HG03159 (cell line): ENCODE data around the gene TCTN1.
A peak's percentile ranks its signal among the peaks of the same experiment; 100 is the strongest.

Source experiments
- ATAC-seq: cut with Tn5 transposase; IDR thresholded peaks from one replicate; pipeline ENCODE4 v1.9.1; 2021; ENCODE audit warnings: mild to moderate bottlenecking, moderate library complexity; ENCODE audit not compliant: unreplicated experiment

The TCTN1 gene

DNA sequence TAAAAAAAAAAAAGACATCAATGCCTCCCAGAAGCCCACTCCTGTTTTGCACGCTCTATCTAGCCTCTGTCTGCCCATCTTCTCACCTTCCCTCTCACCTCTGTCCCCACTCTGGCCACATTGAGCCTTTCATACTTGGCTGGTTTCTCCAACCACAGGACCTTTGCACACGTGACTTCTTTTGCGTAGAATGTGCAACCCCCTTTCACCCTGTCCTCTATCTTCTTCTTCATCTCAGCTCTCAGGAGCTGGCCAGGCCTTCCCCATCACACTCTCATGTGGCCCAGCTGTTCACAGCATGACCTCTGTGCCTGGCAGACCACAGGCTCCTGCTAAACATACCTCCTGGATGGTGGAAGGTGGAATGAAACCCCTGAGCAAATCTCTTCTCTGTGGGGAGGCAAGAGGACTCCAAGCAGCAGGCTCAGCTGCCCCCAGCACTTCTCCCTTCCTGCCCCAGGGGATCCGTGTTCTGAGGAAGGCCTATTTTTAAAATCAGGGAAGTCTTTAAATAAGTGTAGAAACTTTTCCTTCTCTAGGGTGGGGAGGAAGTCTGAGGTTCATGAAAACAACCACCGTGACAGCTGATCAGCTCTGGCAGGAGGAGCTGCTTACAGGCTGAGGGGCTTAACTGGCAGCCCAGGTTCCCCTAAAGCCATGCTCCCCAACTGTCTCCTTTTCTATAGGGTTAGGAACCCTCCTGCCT, 63.4 kb downstream of the TCTN1 start:
- ATAC-seq, result peak; percentile 69

DNA sequence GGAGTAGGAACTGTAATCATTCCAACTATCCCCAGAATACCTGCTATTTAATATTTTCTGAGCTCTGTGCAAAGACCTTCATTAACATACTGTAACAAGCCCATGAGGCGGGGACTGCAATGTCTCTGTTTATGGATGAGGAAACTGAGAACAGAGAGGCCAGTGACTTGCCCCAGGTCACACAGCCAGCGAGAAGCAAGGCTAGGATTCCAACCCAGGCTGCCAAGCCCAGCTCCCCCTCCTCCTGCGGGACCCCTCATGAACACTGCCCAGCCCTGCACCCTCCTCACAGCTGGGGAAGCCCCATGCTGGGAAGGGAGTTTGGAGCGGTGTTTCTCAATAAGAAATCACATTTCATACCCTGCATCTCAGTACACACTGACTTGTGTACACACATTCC, 64.1 kb downstream of the TCTN1 start:
- ATAC-seq, result peak; percentile 10

- ATAC-seq, result no peak
Observed at GRCh38 chr12:110679201-110679600, 65.3 kb downstream of the TCTN1 start.

- ATAC-seq, result no peak
Observed at GRCh38 chr12:110680032-110680431, 66.1 kb downstream of the TCTN1 start.

GRCh38 chr12:110683888-110684287, 70.0 kb downstream of the TCTN1 start:
- ATAC-seq, result no peak

DNA sequence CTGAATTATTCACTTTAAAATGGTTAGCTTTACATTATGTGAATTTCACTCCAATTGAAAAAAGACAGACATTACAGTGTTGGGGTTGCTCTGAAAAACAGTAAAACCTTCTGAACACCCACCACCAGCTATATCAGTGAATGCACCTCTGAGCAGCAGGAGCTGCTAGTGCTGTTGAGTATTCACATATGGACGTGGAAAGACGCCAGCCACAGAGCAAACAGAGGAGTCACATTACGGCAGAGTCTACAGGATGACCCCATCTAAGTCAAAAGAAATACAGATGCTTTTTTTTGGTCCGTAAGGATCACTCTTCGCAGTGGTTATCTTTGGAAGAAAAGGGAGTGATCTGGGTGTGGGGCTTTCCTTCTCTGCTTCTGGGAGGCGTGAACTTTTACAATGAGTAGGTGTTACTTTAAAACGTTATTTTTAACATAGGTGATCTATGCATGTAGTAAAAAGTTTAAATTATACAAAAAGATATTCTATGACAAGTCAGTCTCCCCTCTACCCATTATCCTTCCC, 70.4 kb downstream of the TCTN1 start:
- no peak for ATAC-seq

DNA sequence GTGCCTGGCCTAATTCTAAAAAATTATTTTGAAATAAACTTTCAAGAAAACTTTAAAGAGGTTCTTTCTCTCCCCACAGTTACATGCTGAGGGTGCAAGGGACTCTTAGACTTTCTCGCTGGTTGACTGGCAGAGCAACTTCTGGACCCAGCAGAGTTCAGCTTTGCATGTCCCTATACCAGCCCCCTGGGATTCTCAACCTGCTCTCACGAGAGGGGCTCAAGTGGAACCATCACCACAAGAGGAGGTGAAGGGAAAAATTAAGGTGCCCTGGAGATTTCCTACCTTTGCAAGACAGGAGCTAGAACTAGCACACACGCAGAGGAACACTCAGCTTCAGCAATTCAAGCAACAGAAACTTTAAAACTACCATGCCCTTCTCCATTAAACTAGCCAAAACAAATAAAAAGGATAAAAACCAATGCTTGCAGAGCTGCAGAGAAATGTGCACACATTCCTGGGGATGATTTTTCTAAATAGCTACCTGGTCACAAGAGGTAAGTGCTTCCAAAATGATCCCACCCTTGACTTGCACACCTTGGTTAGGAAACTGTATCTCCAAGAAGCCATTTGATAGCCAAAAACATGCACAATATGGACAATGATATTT, 72.5 kb downstream of the TCTN1 start:
- ATAC-seq, result no peak

DNA sequence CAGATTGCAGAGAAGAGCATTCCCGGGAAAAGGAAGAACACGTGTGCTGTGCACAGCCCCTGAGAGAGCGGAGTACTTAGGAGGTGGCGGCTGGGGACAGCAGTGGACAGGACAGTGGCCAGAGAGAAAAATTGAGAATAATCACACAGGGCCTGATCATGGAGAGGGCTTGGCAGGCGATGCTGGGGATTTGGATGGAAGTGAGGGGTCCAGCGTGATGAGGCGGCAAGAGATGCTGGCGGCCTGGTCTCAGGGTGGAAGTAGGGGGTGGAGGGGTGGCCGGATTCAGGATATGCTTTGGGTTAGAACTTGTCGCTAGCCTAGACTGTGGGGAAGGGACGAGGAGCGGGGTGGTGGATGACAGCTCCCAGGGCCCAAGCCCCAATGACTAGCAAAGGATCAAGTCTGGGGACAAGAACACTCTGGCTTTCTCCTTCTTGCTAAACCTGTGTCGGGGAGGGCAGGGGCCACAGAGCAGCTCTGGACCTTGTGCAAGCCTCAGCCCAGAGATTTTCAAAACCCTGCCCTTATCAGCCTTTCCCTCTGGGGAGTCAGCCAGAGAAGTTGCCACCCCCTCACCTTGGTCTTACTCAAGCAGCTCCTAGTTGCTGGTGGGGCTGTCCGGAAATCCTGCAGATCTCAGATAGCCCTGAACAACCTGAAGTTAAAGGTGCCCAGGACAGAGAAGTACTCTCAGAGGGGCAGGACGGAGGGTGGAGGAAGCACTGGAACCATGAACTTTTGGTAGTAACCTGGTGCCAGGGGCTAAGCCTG, 73.7 kb downstream of the TCTN1 start:
- ATAC-seq, result no peak

DNA sequence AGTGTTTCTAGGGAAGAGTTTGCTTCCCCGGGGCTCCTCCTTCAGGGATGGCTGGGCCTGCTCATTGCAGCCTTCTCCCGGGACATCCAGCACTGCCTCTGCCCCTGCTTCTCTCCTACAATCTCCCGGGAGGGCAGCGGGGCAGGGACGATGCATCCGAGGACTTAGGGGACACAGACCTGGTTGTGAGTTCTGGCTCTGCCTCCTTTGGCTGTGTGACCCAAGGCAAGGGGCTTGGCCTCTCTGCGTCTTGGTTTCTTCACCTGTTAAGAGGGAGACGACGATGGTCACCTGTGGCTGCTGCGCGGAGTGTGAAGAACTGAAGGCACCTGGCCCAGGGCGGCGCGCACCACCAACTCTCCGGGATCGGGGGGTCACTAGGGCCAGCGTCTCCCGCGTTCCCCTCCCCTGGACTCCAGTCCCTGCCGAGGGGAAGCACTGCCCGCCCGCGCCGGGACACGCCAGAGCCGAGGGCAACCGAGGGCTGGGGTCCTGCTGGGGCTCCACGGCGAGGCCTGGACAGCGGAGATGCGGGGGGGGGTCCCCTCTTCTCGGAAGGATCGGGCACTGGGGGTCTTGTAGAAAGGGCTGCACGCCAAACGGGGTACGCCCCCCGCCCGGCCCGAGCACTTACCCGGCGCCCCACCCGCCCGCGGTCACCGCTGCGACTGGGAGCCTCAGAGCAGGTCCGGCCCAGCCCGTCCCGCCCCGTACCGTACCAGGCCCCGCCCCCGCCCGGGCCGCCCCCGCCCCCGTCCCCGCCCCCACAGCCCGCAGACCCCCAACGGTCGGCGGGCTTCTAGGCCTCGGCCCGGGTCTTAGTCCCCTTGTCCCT, 74.7 kb downstream of the TCTN1 start, which contains the start of gene HVCN1:
HVCN1 (minus strand) TSS at position 670 of the 835 bp plus-strand sequence. CDS start 5,870 bp downstream, outside the sequence.
- ATAC-seq, result peak; percentile 37

DNA sequence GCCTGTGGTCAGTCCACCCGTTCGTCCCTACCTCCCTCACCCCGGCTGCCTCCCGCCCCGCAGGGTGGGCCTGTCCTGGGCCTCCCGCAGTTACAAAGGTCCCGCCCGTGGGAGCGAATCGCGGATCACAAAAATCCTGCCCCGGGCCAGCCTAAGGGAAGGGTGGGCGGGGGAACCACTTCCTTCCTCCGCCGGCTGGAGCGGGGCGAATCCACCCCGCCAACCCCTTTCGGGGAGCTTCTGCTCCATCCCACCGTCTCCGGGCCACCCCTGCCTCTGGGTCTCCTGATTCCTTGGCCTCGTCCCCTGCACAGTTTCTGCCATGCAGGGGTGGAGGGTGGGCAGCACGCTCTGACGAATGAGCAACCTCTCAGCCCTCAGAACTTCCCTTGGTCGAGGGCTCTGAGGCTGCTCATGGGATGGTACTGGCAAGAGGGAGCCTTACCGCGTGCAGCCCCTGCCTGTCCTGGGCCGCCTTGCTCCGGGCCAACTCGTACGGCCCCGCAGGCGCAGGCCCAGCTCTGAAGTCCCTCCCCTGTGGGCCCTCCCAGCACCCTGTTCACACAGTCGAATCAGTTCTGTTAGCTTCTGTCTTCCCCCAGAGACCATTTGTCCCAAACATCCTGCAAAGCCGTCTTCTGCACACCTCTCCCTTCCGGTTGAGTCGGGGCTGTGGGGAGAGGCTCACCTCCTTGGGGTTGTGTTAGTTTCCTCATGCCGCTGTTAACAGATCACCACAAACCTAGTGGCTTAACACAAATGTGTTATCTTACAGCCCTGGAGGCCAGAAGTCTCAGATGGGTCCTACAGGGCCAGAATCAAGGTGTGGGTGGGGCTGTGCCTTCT, 75.6 kb downstream of the TCTN1 start:
- peak; percentile 51 for ATAC-seq

DNA sequence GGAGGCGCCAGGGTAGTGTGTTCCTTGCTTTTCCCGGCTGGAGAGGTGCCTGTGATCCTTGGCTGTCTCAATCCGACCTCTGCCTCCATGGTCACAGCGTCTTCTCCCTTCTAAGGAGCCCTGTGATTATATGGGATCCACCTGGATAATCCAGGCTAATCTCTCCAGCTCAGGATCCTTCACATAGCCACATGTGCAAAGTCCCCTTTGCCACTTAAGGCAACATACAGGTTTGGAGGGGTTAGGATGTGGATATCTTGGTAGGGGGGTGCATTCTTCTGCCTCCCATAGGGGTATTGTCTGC, 76.2 kb downstream of the TCTN1 start:
- ATAC-seq, result no peak

DNA sequence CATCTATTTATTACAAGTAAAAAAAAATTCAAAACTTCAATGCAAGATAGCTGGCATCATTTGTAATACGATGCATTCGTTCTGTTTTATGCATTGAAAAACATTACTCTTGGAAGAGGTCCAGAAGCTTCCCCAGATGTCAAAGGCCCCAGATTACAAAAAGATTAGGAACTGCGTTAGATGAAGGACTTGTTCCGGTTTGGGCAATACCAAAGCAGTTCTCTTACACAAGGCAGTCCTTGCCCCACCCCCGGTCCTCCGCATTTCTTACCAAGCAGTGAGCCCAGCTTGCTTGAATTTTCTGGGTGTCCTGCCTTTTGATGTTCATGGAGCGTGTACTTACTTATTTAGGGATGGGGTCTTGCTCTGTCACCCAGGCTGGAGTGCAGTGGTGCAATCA, 79.8 kb downstream of the TCTN1 start:
- no peak for ATAC-seq

GRCh38 chr12:110694330-110694901, 80.5 kb downstream of the TCTN1 start:
- ATAC-seq, result no peak

DNA sequence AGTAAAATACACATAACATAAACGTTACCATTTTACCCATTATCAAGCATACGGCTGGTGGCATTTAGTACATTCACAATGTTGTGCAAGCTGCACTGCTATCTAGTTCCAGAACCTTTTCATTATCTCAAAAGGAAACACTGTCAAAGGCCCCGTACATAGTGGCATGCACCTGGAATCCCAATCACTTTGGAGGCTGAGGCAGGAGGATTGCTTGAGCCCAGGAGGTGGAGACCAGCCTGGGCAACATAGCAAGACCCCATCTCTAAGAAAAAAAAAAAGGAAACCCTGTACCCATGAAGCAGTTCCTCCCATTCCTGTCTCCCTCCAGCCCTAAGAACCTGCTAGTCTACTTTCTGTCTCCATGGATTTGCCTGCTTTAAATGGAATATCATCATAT, 82.4 kb downstream of the TCTN1 start:
- no peak for ATAC-seq

DNA sequence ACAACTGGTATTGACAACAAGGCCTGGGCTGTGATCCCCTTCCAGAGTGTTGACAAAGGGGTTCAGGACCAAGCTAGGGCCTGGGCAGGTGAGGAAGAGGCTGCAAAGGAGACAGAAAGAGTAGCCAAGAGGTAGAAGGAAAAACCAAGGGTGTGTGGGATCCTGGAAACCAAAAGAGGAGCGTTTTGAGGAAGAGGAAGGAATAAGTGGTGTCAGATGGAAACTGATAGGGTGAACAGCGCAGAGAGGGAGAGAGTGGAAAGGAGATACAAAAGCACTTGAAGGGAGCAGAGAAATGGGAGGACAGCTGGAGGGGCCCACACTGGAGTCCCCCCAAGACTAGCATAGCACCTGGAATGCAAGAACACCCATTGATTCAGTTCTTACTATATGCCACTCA, 83.3 kb downstream of the TCTN1 start:
- ATAC-seq, result no peak

DNA sequence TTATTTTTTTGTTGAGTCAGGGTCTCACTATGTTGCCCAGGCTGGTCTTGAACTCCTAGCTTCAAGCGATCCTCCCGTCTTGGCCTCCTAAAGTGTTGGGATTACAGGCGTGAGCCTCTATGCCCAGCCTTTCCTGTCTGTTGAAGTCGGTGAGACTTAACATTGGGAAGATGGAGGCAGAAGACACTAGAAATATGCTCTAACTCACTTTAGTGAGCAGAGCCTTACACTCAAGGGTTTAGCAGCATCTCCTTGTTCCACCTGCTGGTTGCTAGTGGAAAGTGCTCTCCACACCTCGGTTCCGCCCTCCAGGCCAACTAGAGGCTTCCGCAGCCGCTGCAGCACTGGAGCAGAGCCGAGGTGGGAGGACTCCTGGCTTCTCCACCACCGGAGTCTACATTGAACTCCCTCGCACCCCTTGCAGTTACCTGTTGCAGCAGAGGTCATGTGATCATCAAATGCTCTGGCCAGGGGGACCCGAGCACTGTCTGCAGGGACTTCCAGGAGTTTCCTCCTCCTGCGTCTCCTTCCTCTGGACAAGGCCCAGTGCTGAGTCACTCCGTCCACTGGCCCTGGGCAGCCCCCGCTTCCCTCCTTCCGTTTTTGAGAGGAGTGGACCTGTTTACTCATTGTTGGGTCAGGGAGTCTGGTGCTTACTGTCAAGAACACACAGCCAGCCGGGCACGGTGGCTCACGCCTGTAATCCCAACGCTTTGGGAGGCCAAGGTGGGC, 84.4 kb downstream of the TCTN1 start:
- peak; percentile 88 for ATAC-seq
